Ovary (tissue), 3 donors: ENCODE data around the gene POMZP3.
"Not testable (repeated sequence)": the region's sequence is repeated elsewhere in the genome, so short reads cannot be mapped to it uniquely, and the experiment has no call there.

Experiments
- CTCF ChIP-seq, 3 donors: fragments of 450-650 bp in 2 of 3; fragments of 200-600 bp in 1 of 3; IDR thresholded peaks; one replicate each; pipeline versions ENCODE4 v1.5.1 to v1.8.0; 2016 to 2022; ENCODE audit warnings: antibody characterized with exemption in 3 of 3, mild to moderate bottlenecking in 1 of 3
- EP300 ChIP-seq: sonication (generic); formaldehyde crosslinking; IDR thresholded peaks from one replicate; pipeline ENCODE4 v1.6.1; 2017; ENCODE audit warnings: antibody characterized with exemption
- POLR2A ChIP-seq: fragments of 450-650 bp; IDR thresholded peaks from one replicate; pipeline ENCODE4 v1.6.1; 2017; ENCODE audit warnings: antibody characterized with exemption, mild to moderate bottlenecking, moderate library complexity
- donor health status: DM: no; HTN: no; CAD: no.

- TF ChIP-seq POLR2A; CTCF (IDR thresholded peaks at IDR 0.05); EP300: not testable (repeated sequence)
Measured at GRCh38 chr7:76675783-76676182, 48.7 kb upstream of the POMZP3 start.
